ENCODE measurements around the gene TMC3. TPM values are rescaled to one million over a fixed set of nuclear protein-coding genes. Genes with fewer than 3 reads are reported as not detected.

TMC3 gene
- total and polyA plus RNA-seq, 2 of the 13 experiments (the other 11 are each of a cell fraction or from before 2014, with no cell fraction given), result not detected

DNA sequence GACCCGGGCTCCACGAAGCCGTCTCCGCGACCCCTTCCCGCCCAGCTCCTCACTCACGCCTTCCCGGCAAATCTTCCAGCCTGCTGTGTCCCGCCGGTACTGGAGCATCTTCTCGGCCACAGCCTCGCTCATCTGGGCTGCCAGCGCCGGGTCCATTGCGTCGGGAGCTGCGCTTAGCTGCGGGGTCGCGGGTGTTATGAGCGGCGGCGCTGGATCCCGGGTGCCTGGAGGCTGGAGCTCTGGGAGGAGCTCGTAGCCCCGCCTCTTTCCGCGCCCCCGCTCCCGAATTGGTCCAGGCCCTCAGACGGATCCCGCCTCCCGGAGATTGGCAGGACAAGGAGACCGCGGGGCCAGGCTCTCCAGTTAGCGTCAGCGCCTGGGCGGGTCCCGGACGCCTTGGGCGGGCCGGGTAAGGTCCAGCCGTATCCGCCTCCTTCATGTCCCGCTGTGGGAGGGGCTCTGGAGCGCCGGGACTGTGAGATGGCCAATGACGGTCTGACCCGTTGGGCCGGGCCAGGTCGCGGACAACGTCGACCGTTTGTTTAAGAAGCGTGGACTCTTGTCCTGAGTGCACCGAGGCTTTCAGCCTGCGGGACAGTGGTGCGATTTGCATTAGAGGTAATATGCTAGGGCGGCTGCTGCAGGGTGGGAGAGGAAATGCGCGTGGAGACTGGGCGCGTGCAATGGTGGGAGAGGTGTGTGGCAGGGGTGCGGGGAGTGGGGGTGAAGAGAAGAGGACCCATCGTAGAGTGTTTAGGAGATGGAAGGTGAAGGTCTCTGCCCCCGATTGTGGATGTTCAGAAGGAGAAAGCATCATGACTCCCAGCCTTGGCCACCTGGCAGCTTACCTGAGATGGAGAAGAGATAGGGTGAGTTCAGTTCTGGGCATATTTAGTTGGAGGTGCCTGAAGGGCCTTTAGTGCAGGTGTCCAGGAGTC, 49.8 kb downstream of the TMC3 start, which contains the start of gene STARD5 (continued):
- TF ChIP-seq, protein P1, sequence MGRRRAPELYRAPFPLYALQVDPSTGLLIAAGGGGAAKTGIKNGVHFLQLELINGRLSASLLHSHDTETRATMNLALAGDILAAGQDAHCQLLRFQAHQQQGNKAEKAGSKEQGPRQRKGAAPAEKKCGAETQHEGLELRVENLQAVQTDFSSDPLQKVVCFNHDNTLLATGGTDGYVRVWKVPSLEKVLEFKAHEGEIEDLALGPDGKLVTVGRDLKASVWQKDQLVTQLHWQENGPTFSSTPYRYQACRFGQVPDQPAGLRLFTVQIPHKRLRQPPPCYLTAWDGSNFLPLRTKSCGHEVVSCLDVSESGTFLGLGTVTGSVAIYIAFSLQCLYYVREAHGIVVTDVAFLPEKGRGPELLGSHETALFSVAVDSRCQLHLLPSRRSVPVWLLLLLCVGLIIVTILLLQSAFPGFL (CRISPR knock-in tag; IDR thresholded peaks at IDR 0.05), result no peak
- TF ChIP-seq ZNF83 (CRISPR knock-in tag; IDR thresholded peaks at IDR 0.05; ENCODE audit: borderline replicate concordance) (0 out of 2 replicates have a peak, but pooled peaks have one; percentile 58), ZNF326 (CRISPR knock-in tag; IDR thresholded peaks at IDR 0.05; ENCODE audit: borderline replicate concordance) (no peak), SMYD3 (CRISPR knock-in tag; IDR thresholded peaks at IDR 0.05) (no peak), HIVEP1 (CRISPR knock-in tag; IDR thresholded peaks at IDR 0.05) (0 out of 2 replicates have a peak, but pooled peaks have one; percentile 61)
- TF ChIP-seq, protein P2, sequence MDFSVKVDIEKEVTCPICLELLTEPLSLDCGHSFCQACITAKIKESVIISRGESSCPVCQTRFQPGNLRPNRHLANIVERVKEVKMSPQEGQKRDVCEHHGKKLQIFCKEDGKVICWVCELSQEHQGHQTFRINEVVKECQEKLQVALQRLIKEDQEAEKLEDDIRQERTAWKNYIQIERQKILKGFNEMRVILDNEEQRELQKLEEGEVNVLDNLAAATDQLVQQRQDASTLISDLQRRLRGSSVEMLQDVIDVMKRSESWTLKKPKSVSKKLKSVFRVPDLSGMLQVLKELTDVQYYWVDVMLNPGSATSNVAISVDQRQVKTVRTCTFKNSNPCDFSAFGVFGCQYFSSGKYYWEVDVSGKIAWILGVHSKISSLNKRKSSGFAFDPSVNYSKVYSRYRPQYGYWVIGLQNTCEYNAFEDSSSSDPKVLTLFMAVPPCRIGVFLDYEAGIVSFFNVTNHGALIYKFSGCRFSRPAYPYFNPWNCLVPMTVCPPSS (IDR thresholded peaks at IDR 0.05), result no peak
- TF ChIP-seq, protein P3, sequence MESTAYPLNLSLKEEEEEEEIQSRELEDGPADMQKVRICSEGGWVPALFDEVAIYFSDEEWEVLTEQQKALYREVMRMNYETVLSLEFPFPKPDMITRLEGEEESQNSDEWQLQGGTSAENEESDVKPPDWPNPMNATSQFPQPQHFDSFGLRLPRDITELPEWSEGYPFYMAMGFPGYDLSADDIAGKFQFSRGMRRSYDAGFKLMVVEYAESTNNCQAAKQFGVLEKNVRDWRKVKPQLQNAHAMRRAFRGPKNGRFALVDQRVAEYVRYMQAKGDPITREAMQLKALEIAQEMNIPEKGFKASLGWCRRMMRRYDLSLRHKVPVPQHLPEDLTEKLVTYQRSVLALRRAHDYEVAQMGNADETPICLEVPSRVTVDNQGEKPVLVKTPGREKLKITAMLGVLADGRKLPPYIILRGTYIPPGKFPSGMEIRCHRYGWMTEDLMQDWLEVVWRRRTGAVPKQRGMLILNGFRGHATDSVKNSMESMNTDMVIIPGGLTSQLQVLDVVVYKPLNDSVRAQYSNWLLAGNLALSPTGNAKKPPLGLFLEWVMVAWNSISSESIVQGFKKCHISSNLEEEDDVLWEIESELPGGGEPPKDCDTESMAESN (CRISPR knock-in tag; conservative IDR thresholded peaks at IDR 0.05), result 0 out of 2 replicates have a peak, but pooled peaks have one; percentile 24
- TF ChIP-seq, protein P4, sequence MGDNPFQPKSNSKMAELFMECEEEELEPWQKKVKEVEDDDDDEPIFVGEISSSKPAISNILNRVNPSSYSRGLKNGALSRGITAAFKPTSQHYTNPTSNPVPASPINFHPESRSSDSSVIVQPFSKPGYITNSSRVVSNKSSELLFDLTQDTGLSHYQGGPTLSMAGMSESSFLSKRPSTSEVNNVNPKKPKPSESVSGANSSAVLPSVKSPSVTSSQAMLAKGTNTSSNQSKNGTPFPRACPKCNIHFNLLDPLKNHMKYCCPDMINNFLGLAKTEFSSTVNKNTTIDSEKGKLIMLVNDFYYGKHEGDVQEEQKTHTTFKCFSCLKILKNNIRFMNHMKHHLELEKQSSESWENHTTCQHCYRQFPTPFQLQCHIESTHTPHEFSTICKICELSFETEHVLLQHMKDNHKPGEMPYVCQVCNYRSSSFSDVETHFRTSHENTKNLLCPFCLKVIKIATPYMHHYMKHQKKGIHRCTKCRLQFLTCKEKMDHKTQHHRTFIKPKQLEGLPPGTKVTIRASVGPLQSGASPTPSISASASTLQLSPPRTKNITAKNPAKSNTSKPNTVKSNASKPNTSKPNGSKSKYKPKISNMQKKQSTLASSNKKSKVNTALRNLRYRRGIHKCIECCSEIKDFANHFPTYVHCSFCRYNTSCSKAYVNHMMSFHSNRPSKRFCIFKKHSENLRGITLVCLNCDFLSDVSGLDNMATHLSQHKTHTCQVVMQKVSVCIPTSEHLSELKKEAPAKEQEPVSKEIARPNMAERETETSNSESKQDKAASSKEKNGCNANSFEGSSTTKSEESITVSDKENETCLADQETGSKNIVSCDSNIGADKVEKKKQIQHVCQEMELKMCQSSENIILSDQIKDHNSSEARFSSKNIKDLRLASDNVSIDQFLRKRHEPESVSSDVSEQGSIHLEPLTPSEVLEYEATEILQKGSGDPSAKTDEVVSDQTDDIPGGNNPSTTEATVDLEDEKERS (CRISPR knock-in tag; IDR thresholded peaks at IDR 0.05), result 0 out of 2 replicates have a peak, but pooled peaks have one; percentile 1
- TF ChIP-seq, protein P5, sequence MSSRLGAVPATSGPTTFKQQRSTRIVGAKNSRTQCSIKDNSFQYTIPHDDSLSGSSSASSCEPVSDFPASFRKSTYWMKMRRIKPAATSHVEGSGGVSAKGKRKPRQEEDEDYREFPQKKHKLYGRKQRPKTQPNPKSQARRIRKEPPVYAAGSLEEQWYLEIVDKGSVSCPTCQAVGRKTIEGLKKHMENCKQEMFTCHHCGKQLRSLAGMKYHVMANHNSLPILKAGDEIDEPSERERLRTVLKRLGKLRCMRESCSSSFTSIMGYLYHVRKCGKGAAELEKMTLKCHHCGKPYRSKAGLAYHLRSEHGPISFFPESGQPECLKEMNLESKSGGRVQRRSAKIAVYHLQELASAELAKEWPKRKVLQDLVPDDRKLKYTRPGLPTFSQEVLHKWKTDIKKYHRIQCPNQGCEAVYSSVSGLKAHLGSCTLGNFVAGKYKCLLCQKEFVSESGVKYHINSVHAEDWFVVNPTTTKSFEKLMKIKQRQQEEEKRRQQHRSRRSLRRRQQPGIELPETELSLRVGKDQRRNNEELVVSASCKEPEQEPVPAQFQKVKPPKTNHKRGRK (CRISPR knock-in tag; IDR thresholded peaks at IDR 0.05), result no peak
- TF ChIP-seq, protein P6, sequence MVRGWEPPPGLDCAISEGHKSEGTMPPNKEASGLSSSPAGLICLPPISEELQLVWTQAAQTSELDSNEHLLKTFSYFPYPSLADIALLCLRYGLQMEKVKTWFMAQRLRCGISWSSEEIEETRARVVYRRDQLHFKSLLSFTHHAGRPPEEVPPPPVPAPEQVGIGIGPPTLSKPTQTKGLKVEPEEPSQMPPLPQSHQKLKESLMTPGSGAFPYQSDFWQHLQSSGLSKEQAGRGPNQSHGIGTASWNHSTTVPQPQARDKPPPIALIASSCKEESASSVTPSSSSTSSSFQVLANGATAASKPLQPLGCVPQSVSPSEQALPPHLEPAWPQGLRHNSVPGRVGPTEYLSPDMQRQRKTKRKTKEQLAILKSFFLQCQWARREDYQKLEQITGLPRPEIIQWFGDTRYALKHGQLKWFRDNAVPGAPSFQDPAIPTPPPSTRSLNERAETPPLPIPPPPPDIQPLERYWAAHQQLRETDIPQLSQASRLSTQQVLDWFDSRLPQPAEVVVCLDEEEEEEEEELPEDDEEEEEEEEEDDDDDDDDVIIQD (CRISPR knock-in tag; IDR thresholded peaks at IDR 0.05; ENCODE audit: low read depth), result no peak
- TF ChIP-seq, protein P7, sequence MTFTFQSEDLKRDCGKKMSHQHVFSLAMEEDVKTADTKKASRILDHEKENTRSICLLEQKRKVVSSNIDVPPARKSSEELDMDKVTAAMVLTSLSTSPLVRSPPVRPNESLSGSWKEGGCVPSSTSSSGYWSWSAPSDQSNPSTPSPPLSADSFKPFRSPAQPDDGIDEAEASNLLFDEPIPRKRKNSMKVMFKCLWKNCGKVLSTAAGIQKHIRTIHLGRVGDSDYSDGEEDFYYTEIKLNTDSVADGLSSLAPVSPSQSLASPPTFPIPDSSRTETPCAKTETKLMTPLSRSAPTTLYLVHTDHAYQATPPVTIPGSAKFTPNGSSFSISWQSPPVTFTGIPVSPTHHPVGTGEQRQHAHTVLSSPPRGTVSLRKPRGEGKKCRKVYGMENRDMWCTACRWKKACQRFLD (CRISPR knock-in tag; IDR thresholded peaks at IDR 0.05; ENCODE audit: borderline replicate concordance), result no peak

Data from HepG2 (cell line).